Smooth muscle cell (in vitro differentiated cells): ENCODE data around the gene TGM4. TPM values are rescaled to one million over a fixed set of nuclear protein-coding genes. Genes with fewer than 3 reads are reported as not detected.

Experiments used
- DNase-seq: peaks from one replicate; lab custom pipeline; 2025; ENCODE audit not compliant: unreplicated experiment; lab: John Stamatoyannopoulos, UW
- H2AFZ ChIP-seq: fragments of 200-600 bp; sonication (generic); 2 replicates; pipeline ENCODE4 v1.6.0; 2016; ENCODE audit warnings: antibody characterized with exemption, low read depth, mild to moderate bottlenecking
- H3F3A ChIP-seq: fragments of 200-600 bp; sonication (generic); 2 replicates; pipeline ENCODE4 v1.6.0; 2017; ENCODE audit warnings: antibody characterized with exemption, low read depth
- H3K27ac ChIP-seq: fragments of 200-600 bp; sonication (generic); 2 replicates; pipeline ENCODE4 v1.5.1; 2016; ENCODE audit warnings: low read depth, mild to moderate bottlenecking
- H3K27me3 ChIP-seq: fragments of 200-600 bp; sonication (generic); 2 replicates; pipeline ENCODE4 v1.6.1; 2016; ENCODE audit warnings: low read depth, mild to moderate bottlenecking
- H3K36me3 ChIP-seq: fragments of 200-600 bp; sonication (generic); 2 replicates; pipeline ENCODE4 v1.5.1; 2016; ENCODE audit warnings: low read depth
- H3K4me1 ChIP-seq: fragments of 200-600 bp; sonication (generic); 2 replicates; pipeline ENCODE4 v1.5.1; 2016; ENCODE audit warnings: low read depth
- H3K4me2 ChIP-seq: fragments of 200-600 bp; sonication (generic); 2 replicates; pipeline ENCODE4 v1.6.0; 2016; ENCODE audit warnings: mild to moderate bottlenecking
- H3K4me3 ChIP-seq: fragments of 200-600 bp; sonication (generic); 2 replicates; pipeline ENCODE4 v1.5.1; 2016; ENCODE audit warnings: mild to moderate bottlenecking
- H3K79me2 ChIP-seq: fragments of 200-600 bp; sonication (generic); 2 replicates; pipeline ENCODE4 v1.6.0; 2016; ENCODE audit warnings: low read depth, mild to moderate bottlenecking
- H3K9ac ChIP-seq: fragments of 200-600 bp; sonication (generic); 2 replicates; pipeline ENCODE4 v1.6.0; 2016; ENCODE audit warnings: low read depth
- H3K9me3 ChIP-seq: fragments of 200-600 bp; sonication (generic); replicated peaks from 2 replicates; pipeline ENCODE4 v1.5.1; 2016; ENCODE audit warnings: low read depth
- H4K20me1 ChIP-seq: fragments of 200-600 bp; sonication (generic); 2 replicates; pipeline ENCODE4 v1.6.0; 2016; ENCODE audit warnings: low read depth
- WGBS: methylation state at CpG from one replicate; pipeline ENCODE4 v1.1.7; 2016; ENCODE audit warnings: low lambda C conversion rate; 5-methylcytosine and 5-hydroxymethylcytosine counted together
- polyA plus RNA-seq: library from polyadenylated mRNA; unstranded; fragments of >200 nt; fragmentation: Nextera tagmentation; extraction: Ambion mirVana; gene quantifications from 2 replicates; pipeline ENCODE4 v1.2.1, GENCODE V29; 2016
- total RNA-seq: library from RNA; depleted of rRNA; stranded (reverse); fragments of >200 nt; gene quantifications from 2 replicates; pipeline ENCODE4 v1.2.3, GENCODE V29; 2014
- TF ChIP-seq, protein P1 (sequence below): fragments of 200-600 bp; sonication (generic); IDR thresholded peaks from 2 replicates; pipeline ENCODE4 v1.5.1; 2017; ENCODE audit warnings: borderline replicate concordance, mild to moderate bottlenecking, antibody characterized with exemption; ENCODE audit not compliant: insufficient read depth, poor library complexity, severe bottlenecking

The TGM4 gene
- total and polyA plus RNA-seq, 2 experiments from 2014 or later: not detected

DNA sequence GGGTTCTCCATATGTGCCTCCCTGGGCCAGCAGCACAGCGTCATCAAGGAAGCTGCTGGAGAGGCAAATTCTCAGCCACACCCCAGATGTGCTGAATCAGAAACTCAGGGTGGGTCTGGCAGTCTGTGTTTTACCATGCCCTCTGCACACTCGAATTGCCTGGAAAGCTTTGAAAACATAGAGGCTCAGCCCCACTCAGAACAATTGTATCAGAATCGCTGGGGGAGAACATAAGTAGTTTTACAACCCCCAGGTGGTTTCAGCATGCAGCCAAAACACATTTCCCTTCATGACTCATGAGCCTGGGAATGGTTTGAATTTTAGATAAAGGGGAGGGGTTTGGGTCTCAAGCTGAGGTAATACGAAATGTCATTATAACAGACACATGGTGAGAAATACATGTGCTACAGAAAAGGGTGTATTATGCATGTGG, 9.6 kb downstream of the TGM4 start:
- no peak for DNase-seq
- H3K79me2 ChIP-seq: no peaks in the 10 kb centered on the region
- H3K4me3 ChIP-seq: no peak overlapping the region
- H3K36me3 ChIP-seq: no peaks in the 10 kb centered on the region
- no peak overlapping the region for H3K9ac ChIP-seq
- H3K4me1 ChIP-seq: no peaks in the 10 kb centered on the region
- H3K4me2 ChIP-seq: peak overlapping the region; percentile 5
- H3K9me3 ChIP-seq: no peaks in the 10 kb centered on the region
- no peak overlapping the region for H2AFZ ChIP-seq
- no peak overlapping the region for H3K27ac ChIP-seq
- TF ChIP-seq, protein P1, sequence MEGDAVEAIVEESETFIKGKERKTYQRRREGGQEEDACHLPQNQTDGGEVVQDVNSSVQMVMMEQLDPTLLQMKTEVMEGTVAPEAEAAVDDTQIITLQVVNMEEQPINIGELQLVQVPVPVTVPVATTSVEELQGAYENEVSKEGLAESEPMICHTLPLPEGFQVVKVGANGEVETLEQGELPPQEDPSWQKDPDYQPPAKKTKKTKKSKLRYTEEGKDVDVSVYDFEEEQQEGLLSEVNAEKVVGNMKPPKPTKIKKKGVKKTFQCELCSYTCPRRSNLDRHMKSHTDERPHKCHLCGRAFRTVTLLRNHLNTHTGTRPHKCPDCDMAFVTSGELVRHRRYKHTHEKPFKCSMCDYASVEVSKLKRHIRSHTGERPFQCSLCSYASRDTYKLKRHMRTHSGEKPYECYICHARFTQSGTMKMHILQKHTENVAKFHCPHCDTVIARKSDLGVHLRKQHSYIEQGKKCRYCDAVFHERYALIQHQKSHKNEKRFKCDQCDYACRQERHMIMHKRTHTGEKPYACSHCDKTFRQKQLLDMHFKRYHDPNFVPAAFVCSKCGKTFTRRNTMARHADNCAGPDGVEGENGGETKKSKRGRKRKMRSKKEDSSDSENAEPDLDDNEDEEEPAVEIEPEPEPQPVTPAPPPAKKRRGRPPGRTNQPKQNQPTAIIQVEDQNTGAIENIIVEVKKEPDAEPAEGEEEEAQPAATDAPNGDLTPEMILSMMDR: no peak
- no peaks in the 10 kb centered on the region for H3F3A ChIP-seq
- WGBS: 29% methylated on average over 4 of the region's 4 CpGs
- no peaks in the 10 kb centered on the region for H4K20me1 ChIP-seq
- no peaks in the 10 kb centered on the region for H3K27me3 ChIP-seq

DNA sequence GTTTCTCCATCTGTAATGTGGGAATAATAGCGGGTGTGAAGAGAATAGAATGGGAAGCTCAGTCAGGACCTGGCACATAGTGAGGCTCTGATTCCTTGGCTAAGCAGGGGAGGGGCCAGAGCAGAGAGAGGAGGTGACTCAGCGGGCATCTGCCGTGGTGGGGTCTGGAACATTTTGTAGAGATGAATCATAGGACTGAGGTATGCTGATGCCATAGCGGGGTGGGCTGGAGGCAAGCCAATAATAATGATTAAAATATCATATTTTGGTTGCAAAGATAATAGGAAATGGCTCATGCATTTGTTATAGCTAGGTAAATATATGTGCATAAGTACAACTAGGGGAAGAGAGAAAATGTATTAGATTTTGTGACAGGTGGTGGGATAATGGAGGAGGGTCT, 11.2 kb downstream of the TGM4 start:
- H3K4me2 ChIP-seq: peak overlapping the region; percentile 11
- H3K9me3 ChIP-seq: no peaks in the 10 kb centered on the region
- 18% methylated on average over 4 of the region's 4 CpGs for WGBS
- H3F3A ChIP-seq: no peaks in the 10 kb centered on the region
- no peak overlapping the region for H3K27ac ChIP-seq
- DNase-seq: no peak
- H4K20me1 ChIP-seq: no peaks in the 10 kb centered on the region
- H3K4me3 ChIP-seq: no peak overlapping the region
- no peak overlapping the region for H3K9ac ChIP-seq
- TF ChIP-seq, protein P1: no peak
- no peak overlapping the region for H2AFZ ChIP-seq
- H3K36me3 ChIP-seq: no peaks in the 10 kb centered on the region
- H3K27me3 ChIP-seq: no peaks in the 10 kb centered on the region
- H3K79me2 ChIP-seq: no peaks in the 10 kb centered on the region
- H3K4me1 ChIP-seq: no peaks in the 10 kb centered on the region

DNA sequence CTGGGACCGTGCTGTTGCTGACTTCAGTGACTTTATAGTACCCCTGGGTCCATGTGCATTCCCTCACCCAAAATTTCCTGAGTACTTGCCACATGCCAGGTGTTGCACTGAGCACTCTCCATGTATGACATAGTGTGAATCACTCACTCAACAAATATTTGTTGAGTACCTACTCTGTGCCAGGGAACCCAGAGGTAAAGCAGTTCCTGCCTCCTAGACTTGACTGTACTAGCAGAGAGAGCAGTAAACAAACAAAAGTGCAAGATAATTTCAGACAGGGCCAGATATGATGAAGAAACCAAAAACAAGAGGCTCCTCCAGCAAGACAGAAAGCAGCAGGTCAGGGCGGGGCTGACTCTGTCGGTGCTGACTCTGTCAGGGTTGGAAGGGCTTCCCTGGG, 12.2 kb downstream of the TGM4 start:
- WGBS: 74% methylated on average over 3 of the region's 3 CpGs
- Histone ChIP-seq H3K4me2 (no peak overlapping the region), H2AFZ (no peak overlapping the region)

DNA sequence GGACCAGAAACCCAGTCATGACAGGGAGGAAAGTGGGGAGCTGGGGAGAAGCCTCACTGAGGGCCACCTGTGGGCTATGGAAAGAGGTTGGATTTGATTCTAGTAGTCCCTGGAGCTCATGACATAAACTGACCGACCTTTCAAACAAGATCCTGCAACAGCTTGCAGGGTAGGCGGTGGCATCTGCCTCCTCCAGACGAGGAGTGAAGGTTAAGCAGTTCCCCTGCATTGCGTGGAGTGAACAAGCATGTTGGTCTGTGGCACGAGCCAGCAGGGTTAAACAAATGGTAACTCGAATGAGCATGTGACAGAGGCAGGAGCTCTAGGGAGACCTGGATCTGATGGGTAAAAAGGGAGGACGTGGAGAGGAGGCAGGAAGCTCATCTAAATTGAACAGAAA, 12.7 kb downstream of the TGM4 start:
- no peaks in the 10 kb centered on the region for H3K9me3 ChIP-seq
- H2AFZ ChIP-seq: no peak overlapping the region
- H3K4me3 ChIP-seq: no peak overlapping the region
- WGBS: 89% methylated on average over 7 of the region's 7 CpGs
- DNase-seq: no peak
- H3K9ac ChIP-seq: no peak overlapping the region
- no peak overlapping the region for H3K4me2 ChIP-seq
- no peaks in the 10 kb centered on the region for H3F3A ChIP-seq
- TF ChIP-seq, protein P1: no peak
- no peaks in the 10 kb centered on the region for H3K36me3 ChIP-seq
- H3K79me2 ChIP-seq: no peaks in the 10 kb centered on the region
- H3K4me1 ChIP-seq: no peaks in the 10 kb centered on the region
- H3K27ac ChIP-seq: no peak overlapping the region
- H3K27me3 ChIP-seq: no peaks in the 10 kb centered on the region
- H4K20me1 ChIP-seq: no peaks in the 10 kb centered on the region

More for the DNA sequence above, 12.2 kb downstream of the TGM4 start:
- no peaks in the 10 kb centered on the region for H4K20me1 ChIP-seq
- DNase-seq: no peak
- H3K4me3 ChIP-seq: no peak overlapping the region
- no peaks in the 10 kb centered on the region for H3K79me2 ChIP-seq
- no peaks in the 10 kb centered on the region for H3K4me1 ChIP-seq
- no peak overlapping the region for H3K9ac ChIP-seq
- TF ChIP-seq, protein P1: no peak
- H3F3A ChIP-seq: no peaks in the 10 kb centered on the region
- H3K27me3 ChIP-seq: no peaks in the 10 kb centered on the region
- no peak overlapping the region for H3K27ac ChIP-seq
- H3K36me3 ChIP-seq: no peaks in the 10 kb centered on the region
- H3K9me3 ChIP-seq: no peaks in the 10 kb centered on the region
